Measurements from ENCODE around the gene SEC14L1.
A peak's percentile ranks its signal among the peaks of the same experiment; 100 is the strongest.

GRCh38 chr17:77124192-77124889 lies 16.4 kb upstream of the SEC14L1 start:
- TF ChIP-seq CTCF (IDR thresholded peaks at IDR 0.05), result no peak
- peak in 1 of 2 donors; percentile 26 for TF ChIP-seq POLR2A (IDR thresholded peaks at IDR 0.05)
